GM18526 (cell line): ENCODE measurements around the gene SART1.

Experiments
- POLR2A ChIP-seq: IDR thresholded peaks from 3 replicates; pipeline ENCODE4 v1.6.1; 2011; ENCODE audit not compliant: insufficient read length; ENCODE audit errors: extremely low read depth

SART1 gene

DNA sequence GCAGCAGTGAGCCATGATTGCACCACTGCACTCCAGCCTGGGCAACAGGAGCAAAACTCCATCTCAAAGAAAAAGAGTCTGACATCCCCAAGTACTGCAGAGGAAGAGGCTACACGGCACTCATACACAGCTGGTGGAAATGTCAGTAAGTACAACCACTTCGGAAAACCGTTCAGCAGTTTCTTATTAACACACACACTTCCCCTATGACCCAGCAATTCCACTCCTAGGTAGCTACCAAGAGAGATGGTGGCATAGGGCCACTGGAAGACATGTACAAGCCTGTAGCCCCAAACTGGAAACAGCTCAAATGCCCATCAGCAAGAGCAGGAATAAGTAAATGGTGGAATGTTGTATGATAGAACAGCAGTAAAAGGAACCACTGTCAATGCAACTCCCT is 39.0 kb upstream of the SART1 start:
- no peak for TF ChIP-seq POLR2A

DNA sequence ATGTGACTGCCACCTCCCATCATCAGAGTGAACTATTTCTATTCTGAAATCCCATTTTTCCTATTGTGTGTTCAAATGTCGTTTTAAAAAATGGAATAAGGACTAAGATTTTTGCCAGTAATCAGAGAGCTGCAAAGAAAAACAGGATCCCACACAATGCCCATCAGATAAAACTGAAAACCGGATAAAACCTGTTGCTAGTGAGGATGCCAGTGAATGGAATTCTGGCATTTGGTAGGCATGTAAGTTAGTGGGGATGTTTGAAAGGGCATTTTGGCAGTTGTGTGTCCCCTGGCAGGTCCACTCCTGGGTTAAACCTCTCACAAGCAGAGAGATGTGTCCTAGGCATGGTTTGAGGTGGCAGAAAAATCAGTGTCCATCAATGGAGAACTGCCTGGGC is 36.1 kb upstream of the SART1 start:
- no peak for TF ChIP-seq POLR2A

DNA sequence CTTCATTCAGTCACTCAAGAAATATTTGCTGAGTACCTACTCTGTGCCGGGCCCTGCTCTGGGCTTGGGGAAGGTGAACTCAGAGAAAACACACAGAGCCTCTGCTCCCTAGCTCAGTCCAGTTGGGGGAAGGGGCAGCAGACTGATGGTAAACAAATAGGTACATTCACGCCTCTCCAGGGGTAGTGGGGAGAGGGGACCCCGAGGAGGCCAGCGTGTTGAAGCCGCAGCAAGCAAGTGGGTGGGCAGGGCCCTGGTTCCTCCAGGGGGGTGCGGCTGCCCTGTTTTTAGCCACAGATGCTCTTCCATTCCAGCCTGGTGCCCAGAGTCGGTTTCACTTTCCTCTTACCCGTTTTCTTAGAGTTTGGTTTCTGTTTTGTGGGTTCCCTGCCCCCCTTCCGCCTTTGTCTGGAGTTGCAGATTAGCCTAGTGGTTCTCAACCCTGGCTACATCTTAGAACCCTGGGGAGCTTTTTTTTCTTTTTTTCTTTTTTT is 33.6 kb upstream of the SART1 start:
- TF ChIP-seq POLR2A, result peak; percentile 51

DNA sequence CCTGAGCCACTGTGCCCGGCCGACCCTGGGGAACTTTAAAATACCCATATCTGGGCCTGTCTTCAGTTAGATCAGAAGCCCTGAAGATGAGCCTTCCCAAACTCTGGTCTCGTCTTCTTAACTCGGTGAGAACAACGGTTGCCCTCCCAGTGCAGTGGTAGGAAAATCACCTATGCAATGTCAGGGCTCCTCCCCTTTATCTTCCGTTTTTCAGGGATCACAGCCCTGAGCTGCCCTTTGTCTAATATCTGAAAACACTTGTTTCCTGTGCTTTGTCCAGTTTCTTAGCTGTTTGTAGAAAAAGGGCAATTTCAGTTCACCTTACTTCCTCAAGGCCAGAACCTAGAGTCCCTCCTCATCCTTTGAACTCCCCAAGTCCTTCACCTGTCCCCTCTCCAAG is 32.9 kb upstream of the SART1 start:
- no peak for TF ChIP-seq POLR2A

DNA sequence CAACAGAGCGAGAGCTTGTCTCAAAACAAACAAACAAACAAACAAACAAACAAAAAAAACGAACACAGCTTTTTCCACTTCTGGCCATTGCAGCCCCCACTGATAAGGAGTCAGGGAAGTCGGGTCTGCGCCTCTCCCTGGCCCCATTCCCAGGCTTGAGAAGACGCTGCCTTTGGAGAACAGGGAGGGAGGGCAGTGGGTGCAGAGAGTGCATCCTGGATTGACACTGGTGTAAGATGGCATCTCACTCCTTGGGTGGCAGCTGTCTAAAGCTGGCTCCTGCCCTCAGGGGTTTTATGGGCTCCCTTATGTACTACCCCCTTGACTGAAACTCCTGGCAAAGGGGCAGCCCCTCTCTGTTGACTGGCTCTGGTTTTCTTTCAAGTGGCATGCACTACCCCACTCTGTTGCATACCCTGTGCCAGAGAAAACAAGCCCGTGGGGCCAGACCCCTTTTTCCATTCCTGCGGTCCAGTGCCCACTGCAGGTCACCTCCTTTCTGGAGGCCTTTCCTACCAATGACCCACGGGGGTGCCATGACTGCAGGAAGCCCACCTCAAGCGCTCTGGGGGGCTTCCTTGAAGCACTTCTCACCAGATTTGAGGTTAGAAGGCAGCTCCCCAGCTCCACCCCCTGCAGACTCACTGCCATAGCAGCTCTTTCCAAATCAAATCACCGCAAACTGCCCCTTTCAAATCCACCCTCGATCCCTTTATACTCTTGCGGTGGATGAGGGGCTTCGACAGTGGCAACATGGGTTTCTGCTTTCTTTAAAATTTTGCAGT is 29.6 kb upstream of the SART1 start:
- TF ChIP-seq POLR2A, result no peak

DNA sequence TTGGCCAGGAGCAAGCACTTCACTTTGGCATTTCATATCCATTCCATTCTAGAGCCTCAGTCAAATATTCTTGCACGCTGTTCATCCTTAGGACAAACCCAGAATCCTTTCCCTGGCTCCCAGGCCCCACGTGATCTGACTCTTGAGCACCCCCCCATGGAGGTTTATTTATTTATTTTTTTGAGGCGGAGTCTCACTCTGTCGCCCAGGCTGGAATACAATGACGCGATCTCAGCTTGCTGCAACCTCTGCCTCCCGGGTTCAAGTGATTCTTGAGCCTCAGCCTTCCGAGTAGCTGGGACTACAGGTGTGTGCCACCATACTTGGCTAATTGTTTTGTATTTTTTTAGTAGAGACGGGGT is 29.0 kb upstream of the SART1 start:
- TF ChIP-seq POLR2A, result no peak

DNA sequence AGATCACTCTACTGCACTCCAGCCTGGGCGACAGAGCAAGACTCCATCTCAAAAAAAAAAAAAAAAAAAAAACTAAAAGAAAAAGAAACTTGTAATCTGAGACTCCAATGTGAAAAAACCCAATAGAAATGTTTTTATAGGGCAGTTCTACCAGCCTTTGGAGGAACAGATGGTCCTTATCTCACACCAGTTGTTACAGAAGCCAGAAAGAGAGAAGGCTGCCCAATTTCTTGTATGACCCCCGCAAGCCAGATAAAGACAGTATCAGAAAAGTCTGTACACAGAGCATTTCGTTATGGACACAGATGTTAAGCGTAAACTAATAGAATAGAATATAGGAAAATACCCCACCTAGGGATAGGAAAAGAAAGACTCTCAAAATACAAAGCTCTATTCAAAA is 27.5 kb upstream of the SART1 start:
- no peak for TF ChIP-seq POLR2A

DNA sequence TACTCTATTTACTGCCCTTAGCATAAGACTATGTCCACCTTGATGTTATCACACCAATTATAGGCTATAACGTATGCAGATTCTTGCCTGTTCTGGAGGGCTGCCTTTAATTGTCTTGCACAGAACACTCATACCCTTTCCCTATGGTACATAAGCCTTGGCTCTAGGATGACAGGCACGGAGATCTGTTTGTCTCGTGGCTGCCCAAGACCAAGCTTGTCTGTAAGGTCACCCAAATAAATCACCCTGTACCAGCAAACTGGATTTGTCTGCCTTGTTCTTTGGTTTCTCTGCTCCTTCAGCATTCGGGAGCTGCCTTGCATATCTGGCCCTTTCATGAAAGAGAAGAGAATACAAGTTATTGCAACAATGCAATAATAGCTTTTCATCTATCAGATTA is 23.8 kb upstream of the SART1 start:
- no peak for TF ChIP-seq POLR2A

DNA sequence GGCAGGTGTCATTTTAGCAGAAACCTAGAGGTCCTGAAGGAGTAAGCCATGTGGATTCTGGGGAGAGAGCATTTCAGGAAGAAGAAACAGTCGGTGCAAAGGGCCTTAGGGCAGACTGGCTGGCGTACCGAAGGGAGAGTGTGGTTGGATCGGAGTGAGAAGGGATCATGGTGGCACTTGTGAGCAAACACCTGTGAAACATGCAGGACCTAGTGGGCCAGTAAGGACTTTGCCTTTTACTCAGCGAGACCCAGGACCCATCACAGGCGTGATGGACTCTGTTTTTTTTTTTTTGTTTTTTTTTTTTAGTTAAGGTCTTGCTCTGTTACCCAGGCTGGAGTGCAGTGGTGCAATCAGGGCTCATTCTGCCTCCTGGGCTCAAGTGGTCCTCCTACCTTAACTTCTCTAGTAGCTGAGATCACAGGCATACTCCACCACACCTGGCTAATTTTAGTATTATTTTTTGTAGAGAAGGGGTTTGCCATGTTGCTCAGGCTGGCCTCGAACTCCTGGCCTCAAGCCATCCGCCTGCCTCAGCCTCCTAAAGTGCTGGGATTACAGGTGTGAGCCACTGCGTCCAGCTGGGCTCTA is 19.7 kb upstream of the SART1 start:
- TF ChIP-seq POLR2A, result no peak

DNA sequence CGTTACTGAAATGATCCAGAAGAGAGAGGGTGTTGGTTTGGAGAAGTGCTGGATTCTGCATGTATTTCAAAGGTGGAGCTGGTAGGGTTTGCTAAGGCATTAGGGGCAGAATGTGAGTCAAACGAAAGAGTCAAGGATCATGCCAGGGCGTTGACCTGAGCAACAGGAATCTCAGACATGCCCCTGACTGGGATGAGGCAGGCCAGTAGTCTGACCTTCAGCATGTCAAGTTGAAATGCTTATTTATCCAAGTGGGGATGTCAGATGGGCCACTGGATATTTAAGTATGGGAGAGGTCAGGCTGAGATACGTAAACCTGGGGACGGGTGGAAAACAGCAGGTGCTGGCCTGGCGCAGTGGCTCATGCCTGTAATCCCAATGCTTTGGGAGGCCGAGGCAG is 19.0 kb upstream of the SART1 start:
- no peak for TF ChIP-seq POLR2A

DNA sequence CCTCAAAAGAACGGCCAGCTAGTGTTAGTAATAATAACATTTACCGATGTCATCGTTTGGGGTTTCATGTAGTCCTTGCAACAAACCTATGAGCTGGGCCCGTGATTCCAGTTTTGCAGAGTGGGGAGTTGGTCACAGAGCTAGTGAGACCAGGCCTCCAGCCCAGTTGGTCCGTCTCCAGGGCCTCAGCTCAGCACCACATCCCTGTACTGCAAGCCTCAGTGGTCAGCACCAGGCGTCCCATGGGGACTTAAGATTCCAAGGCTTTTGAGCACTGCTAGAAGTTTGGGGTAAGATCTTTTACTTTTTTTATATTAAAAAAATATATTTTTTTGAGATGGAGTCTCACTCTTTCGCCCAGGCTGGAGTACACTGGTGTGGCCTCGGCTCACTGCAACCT is 17.3 kb upstream of the SART1 start:
- no peak for TF ChIP-seq POLR2A

DNA sequence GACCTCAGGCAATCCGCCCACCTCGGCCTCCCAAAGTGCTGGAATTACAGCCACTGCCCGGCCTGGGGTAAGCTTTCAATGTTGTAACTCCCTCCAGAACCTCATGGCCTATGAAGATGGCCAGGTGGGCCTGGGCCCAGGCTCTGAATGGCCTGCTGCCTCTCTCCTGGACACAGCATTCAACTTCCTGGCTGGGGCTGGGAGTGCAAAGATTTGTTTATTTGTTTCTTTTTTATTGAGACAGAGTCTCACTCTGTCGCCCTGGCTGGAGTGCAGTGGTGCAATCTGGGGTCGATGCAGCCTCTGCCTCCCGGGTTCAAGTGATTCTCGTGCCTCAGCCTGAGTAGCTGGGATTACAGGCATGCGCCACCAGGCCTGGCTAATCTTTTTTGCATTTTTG is 16.8 kb upstream of the SART1 start:
- no peak for TF ChIP-seq POLR2A

DNA sequence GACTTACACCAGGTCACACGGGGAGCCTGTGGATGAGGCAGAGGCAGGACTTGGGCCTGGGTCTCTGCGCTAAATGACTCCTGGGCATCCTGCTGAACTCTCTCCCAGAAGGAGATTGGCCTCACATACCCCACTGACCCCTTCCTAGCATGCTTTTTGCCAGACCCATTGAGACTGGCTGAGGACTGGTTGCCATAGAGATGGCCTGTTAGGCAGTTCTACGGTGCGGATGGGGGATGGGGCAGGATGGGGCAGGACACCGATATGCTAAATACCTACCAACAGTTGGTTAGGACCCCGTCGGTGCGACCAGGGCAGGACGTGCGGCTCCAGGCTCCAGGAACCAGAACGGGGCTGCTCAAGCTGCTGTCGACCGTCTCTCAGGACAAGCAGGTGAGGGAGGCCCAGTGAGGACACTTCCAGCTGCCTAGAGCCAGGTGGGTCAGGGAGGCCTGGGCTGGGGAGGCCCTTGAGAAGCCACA is 16.1 kb upstream of the SART1 start, which contains the start of gene TSGA10IP:
Gene TSGA10IP, plus strand, starts transcription at position 51 of the 482 bp plus-strand sequence. Its CDS starts 196 bp downstream, at position 247.
- TF ChIP-seq POLR2A, result no peak

DNA sequence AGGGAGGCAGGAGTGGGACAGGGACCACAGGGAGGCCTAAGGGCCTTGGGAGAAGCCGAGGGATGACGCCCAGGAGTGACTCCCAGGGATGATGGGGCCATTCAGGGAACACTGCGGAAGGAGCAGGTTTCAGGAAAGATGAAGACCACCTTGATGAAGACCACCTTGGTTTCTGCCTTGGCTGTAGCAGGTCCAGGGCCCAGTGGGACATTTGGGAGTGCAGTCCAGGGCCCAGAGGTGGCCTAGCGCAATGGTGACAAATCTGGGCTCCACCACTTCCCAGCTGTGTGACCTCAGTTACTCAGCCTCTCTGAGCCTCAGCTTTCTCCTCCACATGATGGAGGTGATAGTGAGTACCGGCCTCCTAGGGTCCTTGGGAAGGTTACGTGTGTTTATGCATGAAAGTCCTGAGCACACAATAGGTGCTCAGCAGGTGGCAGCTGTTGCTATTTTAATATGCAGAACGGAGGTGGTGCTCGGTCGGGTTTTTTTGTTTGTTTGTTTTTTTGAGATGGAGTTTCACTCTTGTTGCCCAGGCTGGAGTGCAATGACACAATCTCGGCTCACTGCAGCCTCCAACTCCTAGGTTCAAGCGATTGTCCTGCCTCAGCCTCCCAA is 15.5 kb upstream of the SART1 start:
- TF ChIP-seq POLR2A, result no peak

DNA sequence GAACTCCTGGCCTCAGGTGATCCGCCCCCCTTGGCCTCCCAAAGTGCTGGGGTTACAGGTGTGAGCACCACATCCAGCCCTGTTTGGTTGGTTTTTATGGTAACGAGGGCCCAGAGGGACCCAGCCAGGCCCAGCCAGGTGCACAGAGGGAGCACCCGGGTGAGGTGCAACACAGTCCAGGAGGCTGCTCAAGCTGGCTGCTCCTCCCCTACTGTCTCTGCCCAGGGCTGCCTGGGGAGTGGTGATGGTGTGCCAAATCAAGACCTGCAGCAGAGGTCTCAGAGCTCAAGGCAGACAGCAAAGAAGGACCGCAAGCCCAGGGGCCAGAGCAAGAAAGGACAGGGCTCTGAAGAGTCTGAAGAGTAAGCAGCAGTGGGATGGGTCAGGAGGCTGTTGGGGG is 14.9 kb upstream of the SART1 start:
- TF ChIP-seq POLR2A, result no peak

DNA sequence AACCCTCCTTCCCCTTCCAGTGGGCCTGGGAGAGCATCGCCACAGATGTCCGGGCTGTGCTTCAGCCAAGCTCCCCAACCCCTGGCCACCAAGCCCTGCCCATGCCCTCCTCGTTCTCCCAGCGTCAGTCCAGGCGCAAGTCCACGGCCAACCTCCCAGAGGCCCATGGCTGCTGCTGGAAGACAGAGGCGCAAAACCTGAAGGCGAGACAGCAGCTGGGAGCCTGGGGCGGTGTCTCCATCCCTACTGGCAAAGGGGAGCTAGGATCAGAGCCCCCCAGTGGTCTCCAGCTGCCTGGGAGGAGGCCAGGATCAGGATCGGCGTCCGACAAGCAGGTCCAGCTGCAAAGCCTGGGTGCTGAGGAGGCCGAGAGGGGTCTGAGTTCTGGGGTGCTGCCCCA is 14.4 kb upstream of the SART1 start:
- TF ChIP-seq POLR2A, result no peak
